Fibroblast of lung (primary cell): ENCODE data around the gene RGS2. TPM values are rescaled to one million over a fixed set of nuclear protein-coding genes. Genes with fewer than 3 reads are reported as not detected.

ENCODE experiments used
- DNase-seq, 2 donors: peaks; one replicate each; pipeline versions ENCODE4 v3.0.0 to v3.0.0-alpha.2; 2010; ENCODE audit warnings: low read depth in 2 of 2
- H2AFZ ChIP-seq: 2 replicates; pipeline ENCODE4 v1.5.1; 2012; ENCODE audit warnings: low read length, control low read depth, inconsistent platforms
- H3K27ac ChIP-seq: 2 replicates; pipeline ENCODE4 v1.5.1; 2011; ENCODE audit warnings: low read length, control low read depth; ENCODE audit not compliant: insufficient read depth
- H3K27me3 ChIP-seq: 2 replicates; pipeline ENCODE4 v1.5.1; 2011; ENCODE audit warnings: mild to moderate bottlenecking, low read length; ENCODE audit not compliant: control insufficient read depth, insufficient read depth
- H3K36me3 ChIP-seq: 2 replicates; pipeline ENCODE4 v1.5.1; 2011; ENCODE audit warnings: low read length; ENCODE audit not compliant: control insufficient read depth, insufficient read depth
- H3K4me1 ChIP-seq: 2 replicates; pipeline ENCODE4 v1.5.1; 2011; ENCODE audit warnings: low read length; ENCODE audit not compliant: control insufficient read depth, insufficient read depth; ENCODE audit errors: extremely low read depth
- H3K4me2 ChIP-seq: 2 replicates; pipeline ENCODE4 v1.5.1; 2011; ENCODE audit warnings: low read length, control low read depth; ENCODE audit not compliant: insufficient read depth; ENCODE audit errors: extremely low read depth
- H3K4me3 ChIP-seq, 4 experiments: fragments of 200-600 bp in 1 of 4; sonication (generic) in 1 of 4; replicated peaks in 1 of 4; 2 replicates each; pipeline ENCODE4 v1.5.1; 2011 to 2016; ENCODE audit warnings: low read length in 4 of 4, low read depth in 3 of 4, mild to moderate bottlenecking in 3 of 4, control low read depth in 2 of 4, inconsistent platforms in 1 of 4, mixed read lengths in 1 of 4; ENCODE audit not compliant: insufficient read depth in 1 of 4; ENCODE audit errors: control extremely low read depth in 1 of 4
- H3K79me2 ChIP-seq: 2 replicates; pipeline ENCODE4 v1.5.1; 2012; ENCODE audit warnings: mild to moderate bottlenecking, low read length, inconsistent platforms; ENCODE audit not compliant: control insufficient read depth, insufficient read depth
- H3K9ac ChIP-seq: 2 replicates; pipeline ENCODE4 v1.5.1; 2011; ENCODE audit warnings: mild to moderate bottlenecking, low read length, control low read depth; ENCODE audit not compliant: insufficient read depth
- H3K9me3 ChIP-seq: 2 replicates; pipeline ENCODE4 v1.5.1; 2012; ENCODE audit warnings: low read depth, low read length; ENCODE audit not compliant: control insufficient read depth, insufficient read depth
- H4K20me1 ChIP-seq: 2 replicates; pipeline ENCODE4 v1.5.1; 2011; ENCODE audit warnings: low read length; ENCODE audit not compliant: control insufficient read depth, insufficient read depth; ENCODE audit errors: extremely low read depth
- CTCF ChIP-seq, 2 donors: IDR thresholded peaks in 1 of 2; conservative IDR thresholded peaks in 1 of 2; 1 replicate in 1 of 2; 2 replicates in 1 of 2; pipeline ENCODE4 v1.5.1; 2011 to 2012; ENCODE audit warnings: low read length in 2 of 2, control low read depth in 1 of 2, inconsistent platforms in 1 of 2, low read depth in 1 of 2, mild to moderate bottlenecking in 1 of 2
- EZH2 ChIP-seq: IDR thresholded peaks from 2 replicates; pipeline ENCODE4 v1.5.1; 2012; ENCODE audit warnings: low read length, control low read depth, mild to moderate bottlenecking; ENCODE audit errors: missing control alignments
- polyA plus RNA-seq, 2 donors: library from polyadenylated mRNA; depleted of rRNA in 1 of 2; stranded (reverse) in 1 of 2; unstranded in 1 of 2; fragments of >200 nt; gene quantifications; 2 replicates each; pipeline ENCODE4 v1.2.1, GENCODE V29; 2011 to 2012; ENCODE audit warnings: missing spikeins in 1 of 2
- total RNA-seq: library from RNA; depleted of rRNA; stranded (reverse); fragments of >200 nt; gene quantifications from 2 replicates; pipeline ENCODE4 v1.2.1, GENCODE V29; 2014

The RGS2 gene
- total and polyA plus RNA-seq, 2 donors (not counting 1 experiment from before 2014, with no cell fraction given): 31.7 to 43.9 TPM

- H3K4me3 ChIP-seq: peak overlapping the region in 3 of 4 experiments; percentile 82 to 94 (median 91)
- H3K36me3 ChIP-seq: no peaks in the 10 kb centered on the region
- H3K9me3 ChIP-seq: no peaks in the 10 kb centered on the region
- peaks cover 4% of the 10 kb centered on the region for H3K4me1 ChIP-seq
- H3K9ac ChIP-seq: no peak overlapping the region
- H3K27me3 ChIP-seq: no peaks in the 10 kb centered on the region
- no peaks in the 10 kb centered on the region for H4K20me1 ChIP-seq
- H2AFZ ChIP-seq: no peak overlapping the region
- peak overlapping the region; percentile 11 for H3K4me2 ChIP-seq
- H3K79me2 ChIP-seq: peaks cover 9% of the 10 kb centered on the region
- DNase-seq: no peak
- TF ChIP-seq CTCF (conservative IDR thresholded peaks at IDR 0.05 in 1 of 2, IDR thresholded peaks at IDR 0.05 in 1 of 2; ENCODE audit: low read depth in 1 of 2, low read length in 2 of 2): no peak
- no peak for TF ChIP-seq EZH2
- H3K27ac ChIP-seq: no peak overlapping the region
These were observed 2.2 kb downstream of the RGS2 start for GRCh38 chr1:192811006-192811405.

GRCh38 chr1:192811594-192812239, 2.9 kb downstream of the RGS2 start:
- no peak overlapping the region for H3K27ac ChIP-seq
- H3K4me2 ChIP-seq: no peak overlapping the region
- H3K36me3 ChIP-seq: no peaks in the 10 kb centered on the region
- H3K4me3 ChIP-seq: peak overlapping the region in 2 of 4 experiments; percentile 91 to 94
- TF ChIP-seq CTCF (conservative IDR thresholded peaks at IDR 0.05 in 1 of 2, IDR thresholded peaks at IDR 0.05 in 1 of 2; ENCODE audit: low read depth in 1 of 2, low read length in 2 of 2) (no peak), EZH2 (no peak)
- H3K79me2 ChIP-seq: peaks cover 9% of the 10 kb centered on the region
- H3K4me1 ChIP-seq: peaks cover 4% of the 10 kb centered on the region
- no peaks in the 10 kb centered on the region for H3K27me3 ChIP-seq
- no peak overlapping the region for H2AFZ ChIP-seq
- no peak overlapping the region for H3K9ac ChIP-seq
- DNase-seq: peak in 1 of 2 donors; percentile 9
- no peaks in the 10 kb centered on the region for H3K9me3 ChIP-seq
- H4K20me1 ChIP-seq: no peaks in the 10 kb centered on the region

- H3K4me1 ChIP-seq: peaks cover 4% of the 10 kb centered on the region
- H3K4me2 ChIP-seq: no peak overlapping the region
- H3K27ac ChIP-seq: no peak overlapping the region
- H3K27me3 ChIP-seq: no peaks in the 10 kb centered on the region
- H2AFZ ChIP-seq: no peak overlapping the region
- no peaks in the 10 kb centered on the region for H3K9me3 ChIP-seq
- H3K4me3 ChIP-seq: no peak overlapping the region
- no peaks in the 10 kb centered on the region for H3K36me3 ChIP-seq
- no peak overlapping the region for H3K9ac ChIP-seq
- H3K79me2 ChIP-seq: peaks cover 9% of the 10 kb centered on the region
- no peaks in the 10 kb centered on the region for H4K20me1 ChIP-seq
- DNase-seq: peak; percentile 30 to 34
- TF ChIP-seq EZH2 (no peak), CTCF (conservative IDR thresholded peaks at IDR 0.05 in 1 of 2, IDR thresholded peaks at IDR 0.05 in 1 of 2; ENCODE audit: low read depth in 1 of 2, low read length in 2 of 2) (no peak)
These were observed 3.8 kb downstream of the RGS2 start for GRCh38 chr1:192812420-192813209.
